Measurements from ENCODE around the gene C2CD4D.

The C2CD4D gene

DNA sequence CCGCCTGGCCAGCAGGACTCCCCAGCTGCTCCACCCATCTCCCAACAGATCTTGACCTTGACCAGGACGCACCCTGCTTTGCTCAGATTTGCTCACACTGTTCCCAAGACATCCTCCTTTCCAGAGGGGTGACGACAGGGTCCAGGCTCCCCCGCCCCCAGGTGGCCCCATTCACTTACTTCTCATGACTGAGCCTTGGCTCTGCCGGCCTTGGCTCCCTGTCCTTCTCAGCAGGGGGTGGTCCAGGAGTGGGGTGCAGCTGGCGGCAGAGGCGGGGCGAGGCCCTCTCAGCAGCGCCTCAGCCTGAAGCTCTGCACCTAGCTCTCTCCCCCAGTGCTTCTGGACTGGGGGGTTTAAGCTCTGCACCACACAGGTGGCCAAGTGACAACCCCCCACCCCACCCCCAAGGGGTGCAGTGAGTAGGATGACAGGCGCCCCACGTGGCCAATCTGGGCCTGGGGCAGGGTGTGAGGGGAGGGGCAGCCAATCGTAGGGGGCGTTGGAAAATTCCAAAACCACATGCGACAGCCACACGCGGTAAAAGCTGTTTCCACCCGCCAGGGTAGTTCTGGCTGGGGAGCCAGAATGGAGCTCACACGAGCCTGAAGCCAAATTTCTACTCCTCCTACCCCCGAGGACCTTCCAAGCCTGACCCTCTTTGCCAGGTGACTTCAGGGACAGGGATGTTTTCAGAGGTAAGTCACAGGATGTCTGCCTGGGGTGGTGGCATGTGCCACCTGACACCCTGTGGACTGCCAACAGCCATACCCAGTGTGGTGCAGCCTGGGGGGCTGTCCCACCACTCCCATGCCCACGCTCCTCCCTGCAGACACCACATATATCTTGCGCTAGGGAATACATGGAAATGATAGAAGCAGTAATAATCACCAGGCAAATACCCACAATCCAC is 13.6 kb downstream of the C2CD4D start:
- H3K9me3 ChIP-seq (ENCODE audit: control extremely low read depth in 1 of 5, control insufficient read depth in 4 of 5, insufficient read depth in 2 of 5, low read depth in 1 of 5, low read length in 4 of 5): no peaks in the 10 kb centered on the region
- no peaks in the 10 kb centered on the region for H3K36me3 ChIP-seq (ENCODE audit: control insufficient read depth in 4 of 4, insufficient read depth in 4 of 4, low read length in 3 of 4)
- WGBS (ENCODE audit: insufficient coverage): 79% methylated on average over 14 of the region's 21 CpGs
- H3K4me1 ChIP-seq (ENCODE audit: control extremely low read depth in 1 of 4, control insufficient read depth in 4 of 4, insufficient read depth in 4 of 4, low read length in 3 of 4): peaks cover 7 to 69% (median 55%) of the 10 kb centered on the region in 4 experiments
- ChIA-PET CTCF (interaction anchor here (1.0 to 1.3 kb wide), 2 partner anchors 91 to 106 kb away, joined by 3 to 4 read pairs; no protein-coding TSS in a partner anchor), POLR2A (no interaction called here)
- H3K4me3 ChIP-seq (ENCODE audit: control insufficient read depth in 1 of 7, extremely low read depth in 1 of 7, insufficient read depth in 4 of 7, low read depth in 2 of 7, low read length in 6 of 7): no peak overlapping the region
- DNase-seq: no peak
- H3K27me3 ChIP-seq (replicated peaks in 2 of 5; ENCODE audit: control insufficient read depth in 4 of 5, insufficient read depth in 5 of 5, low read length in 4 of 5): no peaks in the 10 kb centered on the region
- no peak overlapping the region for H3K27ac ChIP-seq (ENCODE audit: insufficient read depth in 1 of 2, low read depth in 1 of 2, low read length in 2 of 2, poor library complexity in 1 of 2, severe bottlenecking in 2 of 2)

DNA sequence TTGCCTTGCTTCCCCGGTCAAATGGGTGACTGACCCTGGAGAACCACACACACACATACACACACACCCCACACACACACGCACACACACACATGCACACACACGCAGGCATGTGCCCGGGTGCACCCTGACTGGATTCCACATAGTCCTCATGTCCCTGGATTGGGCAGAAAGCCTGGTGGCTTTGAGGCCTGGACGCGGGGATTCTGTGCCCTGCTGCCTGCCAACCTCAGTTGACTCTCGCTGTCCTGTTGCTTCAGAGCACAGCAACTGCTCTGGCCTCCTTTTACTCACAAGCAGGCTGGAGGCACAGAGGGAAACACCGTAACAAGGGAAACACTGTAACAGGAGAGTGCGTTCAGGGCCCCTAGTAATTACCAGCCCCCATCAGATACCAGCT is 14.4 kb downstream of the C2CD4D start:
- no peak for DNase-seq
- ChIA-PET CTCF (interaction anchor here (1.2 to 1.3 kb wide), 2 partner anchors 105 to 360 kb away, joined by 3 read pairs; no protein-coding TSS in a partner anchor), POLR2A (no interaction called here)
- Histone ChIP-seq H3K4me1 (ENCODE audit: control extremely low read depth in 1 of 4, control insufficient read depth in 4 of 4, insufficient read depth in 4 of 4, low read length in 3 of 4) (peaks cover 11 to 70% (median 59%) of the 10 kb centered on the region in 4 experiments), H3K9me3 (ENCODE audit: control extremely low read depth in 1 of 5, control insufficient read depth in 4 of 5, insufficient read depth in 2 of 5, low read depth in 1 of 5, low read length in 4 of 5) (no peaks in the 10 kb centered on the region), H3K36me3 (ENCODE audit: control insufficient read depth in 4 of 4, insufficient read depth in 4 of 4, low read length in 3 of 4) (no peaks in the 10 kb centered on the region), H3K27ac (ENCODE audit: insufficient read depth in 1 of 2, low read depth in 1 of 2, low read length in 2 of 2, poor library complexity in 1 of 2, severe bottlenecking in 2 of 2) (no peak overlapping the region), H3K27me3 (replicated peaks in 2 of 5; ENCODE audit: control insufficient read depth in 4 of 5, insufficient read depth in 5 of 5, low read length in 4 of 5) (no peaks in the 10 kb centered on the region), H3K4me3 (ENCODE audit: control insufficient read depth in 1 of 7, extremely low read depth in 1 of 7, insufficient read depth in 4 of 7, low read depth in 2 of 7, low read length in 6 of 7) (no peak overlapping the region)
- WGBS (ENCODE audit: insufficient coverage): 88% methylated on average over 9 of the region's 9 CpGs

DNA sequence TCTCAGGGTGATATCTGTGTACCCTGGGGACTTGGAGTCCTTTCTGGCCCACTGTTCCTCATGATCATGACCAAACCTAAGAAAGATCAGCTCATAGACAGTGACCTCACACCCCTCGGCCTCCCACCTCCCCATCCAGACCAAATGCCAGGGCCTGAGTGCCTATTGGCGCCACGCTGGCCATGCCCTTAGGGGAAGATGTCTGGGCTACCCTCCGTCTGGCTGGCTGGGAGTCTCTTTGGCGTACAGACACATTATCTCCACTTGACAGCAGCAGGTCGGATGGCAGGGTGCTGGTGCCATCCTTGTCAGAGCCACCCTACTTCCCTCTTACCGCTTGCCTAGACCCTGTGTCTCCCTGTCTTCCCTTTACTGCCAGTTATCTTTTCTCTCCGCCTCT is 16.4 kb downstream of the C2CD4D start:
- ChIA-PET POLR2A (no interaction called here), CTCF (interaction anchor here (1.2 to 2.6 kb wide), 2 partner anchors 13 to 18 kb away, joined by 3 to 16 read pairs; no protein-coding TSS in a partner anchor)
- H3K4me1 ChIP-seq (ENCODE audit: control extremely low read depth in 1 of 4, control insufficient read depth in 4 of 4, insufficient read depth in 4 of 4, low read length in 3 of 4): peaks cover 7 to 59% (median 44%) of the 10 kb centered on the region in 4 experiments

DNA sequence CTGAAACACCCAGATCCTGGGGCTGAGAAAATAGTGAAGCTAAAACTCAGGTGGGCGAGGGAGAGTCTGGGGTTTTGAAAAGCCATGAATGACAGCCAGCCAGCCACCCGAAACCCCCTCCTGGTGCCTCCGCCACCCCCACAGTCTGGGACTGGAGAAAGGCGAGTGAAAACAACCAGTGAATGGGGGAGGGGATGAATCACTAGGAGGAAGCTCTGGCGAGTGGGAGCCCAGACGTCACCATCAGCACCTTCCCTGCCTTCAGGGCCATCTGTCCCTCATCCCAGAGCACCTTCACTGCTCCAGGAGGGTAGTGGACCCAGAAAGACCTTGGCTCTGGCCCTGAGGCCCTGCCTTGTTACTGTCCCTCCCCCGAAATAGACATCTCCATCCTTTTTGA is 17.2 kb downstream of the C2CD4D start:
- ChIA-PET POLR2A (interaction anchor here (0.5 kb wide), 1 partner anchor 1773 kb away, joined by 3 read pairs; no protein-coding TSS in a partner anchor), CTCF (interaction anchor here (0.8 to 2.7 kb wide), 4 partner anchors 11 to 22 kb away, joined by 3 to 18 read pairs (median 10); partner anchors contain the start of gene RORC)
- H3K4me1 ChIP-seq (ENCODE audit: control extremely low read depth in 1 of 4, control insufficient read depth in 4 of 4, insufficient read depth in 4 of 4, low read length in 3 of 4): peaks cover 6 to 54% (median 42%) of the 10 kb centered on the region in 4 experiments
- no peak overlapping the region for H3K27ac ChIP-seq (ENCODE audit: insufficient read depth in 1 of 2, low read depth in 1 of 2, low read length in 2 of 2, poor library complexity in 1 of 2, severe bottlenecking in 2 of 2)
- no peaks in the 10 kb centered on the region for H3K27me3 ChIP-seq (replicated peaks in 2 of 5; ENCODE audit: control insufficient read depth in 4 of 5, insufficient read depth in 5 of 5, low read length in 4 of 5)
- H3K36me3 ChIP-seq (ENCODE audit: control insufficient read depth in 4 of 4, insufficient read depth in 4 of 4, low read length in 3 of 4): no peaks in the 10 kb centered on the region
- 50% methylated on average over 5 of the region's 7 CpGs for WGBS (ENCODE audit: insufficient coverage)
- H3K4me3 ChIP-seq (ENCODE audit: control insufficient read depth in 1 of 7, extremely low read depth in 1 of 7, insufficient read depth in 4 of 7, low read depth in 2 of 7, low read length in 6 of 7): no peak overlapping the region
- peak in 2 of 3 donors; percentile 46 to 54 for DNase-seq
- H3K9me3 ChIP-seq (ENCODE audit: control extremely low read depth in 1 of 5, control insufficient read depth in 4 of 5, insufficient read depth in 2 of 5, low read depth in 1 of 5, low read length in 4 of 5): no peaks in the 10 kb centered on the region

More for the DNA sequence above, 16.4 kb downstream of the C2CD4D start:
- no peak overlapping the region for H3K27ac ChIP-seq (ENCODE audit: insufficient read depth in 1 of 2, low read depth in 1 of 2, low read length in 2 of 2, poor library complexity in 1 of 2, severe bottlenecking in 2 of 2)
- no peaks in the 10 kb centered on the region for H3K36me3 ChIP-seq (ENCODE audit: control insufficient read depth in 4 of 4, insufficient read depth in 4 of 4, low read length in 3 of 4)
- 83% methylated on average over 7 of the region's 8 CpGs for WGBS (ENCODE audit: insufficient coverage)
- no peaks in the 10 kb centered on the region for H3K9me3 ChIP-seq (ENCODE audit: control extremely low read depth in 1 of 5, control insufficient read depth in 4 of 5, insufficient read depth in 2 of 5, low read depth in 1 of 5, low read length in 4 of 5)
- no peak overlapping the region for H3K4me3 ChIP-seq (ENCODE audit: control insufficient read depth in 1 of 7, extremely low read depth in 1 of 7, insufficient read depth in 4 of 7, low read depth in 2 of 7, low read length in 6 of 7)
- H3K27me3 ChIP-seq (replicated peaks in 2 of 5; ENCODE audit: control insufficient read depth in 4 of 5, insufficient read depth in 5 of 5, low read length in 4 of 5): no peaks in the 10 kb centered on the region
- DNase-seq: no peak

DNA sequence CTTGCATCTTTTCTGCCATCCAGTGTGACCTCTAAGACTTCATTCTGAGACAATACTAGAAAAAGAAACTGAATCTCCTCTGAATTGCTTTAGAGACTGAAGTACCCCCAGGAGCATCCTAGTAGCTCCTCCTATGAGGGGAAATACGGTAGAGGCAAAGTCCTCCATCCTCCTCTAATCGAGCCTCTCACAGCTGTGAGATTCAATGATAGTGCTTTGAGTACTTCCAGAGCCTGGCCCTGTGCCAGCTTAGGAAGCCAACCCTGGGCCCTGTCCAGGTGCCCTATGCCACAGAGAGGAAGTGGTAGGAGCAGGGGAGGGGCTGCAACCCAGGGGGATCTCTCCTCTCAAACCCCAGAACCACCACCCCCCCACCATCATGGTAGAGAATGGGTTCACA is 18.7 kb downstream of the C2CD4D start:
- ChIA-PET CTCF (interaction anchor here (1.1 to 2.7 kb wide), 5 partner anchors 9 to 54 kb away, joined by 3 to 18 read pairs (median 4); partner anchors contain the start of gene RORC), POLR2A (interaction anchor here (0.6 to 1.5 kb wide), 3 partner anchors 14 to 58 kb away, joined by 3 to 4 read pairs (median 4); partner anchors contain the start of gene MRPL9)
- H3K9me3 ChIP-seq (ENCODE audit: control extremely low read depth in 1 of 5, control insufficient read depth in 4 of 5, insufficient read depth in 2 of 5, low read depth in 1 of 5, low read length in 4 of 5): no peaks in the 10 kb centered on the region
- DNase-seq: peak; percentile 46 to 80 (median 78)
- H3K4me1 ChIP-seq (ENCODE audit: control extremely low read depth in 1 of 4, control insufficient read depth in 4 of 4, insufficient read depth in 4 of 4, low read length in 3 of 4): peaks cover 6 to 58% (median 46%) of the 10 kb centered on the region in 4 experiments
- H3K27ac ChIP-seq (ENCODE audit: insufficient read depth in 1 of 2, low read depth in 1 of 2, low read length in 2 of 2, poor library complexity in 1 of 2, severe bottlenecking in 2 of 2): no peak overlapping the region
- no peaks in the 10 kb centered on the region for H3K36me3 ChIP-seq (ENCODE audit: control insufficient read depth in 4 of 4, insufficient read depth in 4 of 4, low read length in 3 of 4)
- 0% methylated on average over 2 of the region's 2 CpGs for WGBS (ENCODE audit: insufficient coverage)
- H3K4me3 ChIP-seq (ENCODE audit: control insufficient read depth in 1 of 7, extremely low read depth in 1 of 7, insufficient read depth in 4 of 7, low read depth in 2 of 7, low read length in 6 of 7): peak overlapping the region in 1 of 7 experiments; percentile 12
- no peaks in the 10 kb centered on the region for H3K27me3 ChIP-seq (replicated peaks in 2 of 5; ENCODE audit: control insufficient read depth in 4 of 5, insufficient read depth in 5 of 5, low read length in 4 of 5)

DNA sequence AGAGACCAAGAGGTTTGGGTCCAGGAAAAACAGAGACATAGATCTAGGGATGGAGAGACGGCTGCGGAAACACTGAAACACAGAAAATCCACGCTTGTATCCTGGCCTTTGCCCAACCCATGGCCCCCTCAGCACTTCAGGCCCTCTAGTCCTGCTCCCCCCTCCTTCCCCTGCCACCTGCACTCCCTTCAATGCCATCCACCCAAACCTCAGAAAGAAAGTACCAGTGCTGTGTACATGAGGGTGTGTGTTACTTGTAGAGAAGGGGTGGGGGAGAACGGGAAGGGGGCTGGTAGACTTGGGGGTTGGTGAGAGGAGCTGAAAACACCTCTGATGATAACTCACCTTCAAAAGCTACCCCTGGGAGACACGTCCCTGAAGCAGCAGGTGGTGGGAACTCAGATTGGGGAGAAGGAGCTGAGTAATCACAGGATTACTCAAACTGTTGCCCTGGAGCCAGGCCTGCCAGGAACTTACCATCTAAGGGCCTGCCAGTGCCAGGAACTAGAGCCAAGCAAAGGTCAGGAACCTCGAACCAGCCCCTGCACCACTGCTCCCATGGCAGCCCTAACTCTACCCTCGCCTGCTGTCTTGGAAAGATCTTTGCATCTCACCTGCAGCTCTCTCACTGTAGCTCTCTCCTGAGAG is 19.5 kb downstream of the C2CD4D start:
- no peak overlapping the region for H3K4me3 ChIP-seq (ENCODE audit: control insufficient read depth in 1 of 7, extremely low read depth in 1 of 7, insufficient read depth in 4 of 7, low read depth in 2 of 7, low read length in 6 of 7)
- H3K36me3 ChIP-seq (ENCODE audit: control insufficient read depth in 4 of 4, insufficient read depth in 4 of 4, low read length in 3 of 4): no peaks in the 10 kb centered on the region
- ChIA-PET CTCF (interaction anchor here (1.1 to 2.7 kb wide), 5 partner anchors 8 to 54 kb away, joined by 3 to 18 read pairs (median 4); partner anchors contain the start of gene RORC), POLR2A (interaction anchor here (1.5 kb wide), 1 partner anchor 13 kb away, joined by 4 read pairs; no protein-coding TSS in a partner anchor)
- peaks cover 8 to 59% (median 51%) of the 10 kb centered on the region in 4 experiments for H3K4me1 ChIP-seq (ENCODE audit: control extremely low read depth in 1 of 4, control insufficient read depth in 4 of 4, insufficient read depth in 4 of 4, low read length in 3 of 4)
- 88% methylated on average over 4 of the region's 7 CpGs for WGBS (ENCODE audit: insufficient coverage)
- H3K27me3 ChIP-seq (replicated peaks in 2 of 5; ENCODE audit: control insufficient read depth in 4 of 5, insufficient read depth in 5 of 5, low read length in 4 of 5): no peaks in the 10 kb centered on the region
- no peaks in the 10 kb centered on the region for H3K9me3 ChIP-seq (ENCODE audit: control extremely low read depth in 1 of 5, control insufficient read depth in 4 of 5, insufficient read depth in 2 of 5, low read depth in 1 of 5, low read length in 4 of 5)
- no peak overlapping the region for H3K27ac ChIP-seq (ENCODE audit: insufficient read depth in 1 of 2, low read depth in 1 of 2, low read length in 2 of 2, poor library complexity in 1 of 2, severe bottlenecking in 2 of 2)
- no peak for DNase-seq

Data from common myeloid progenitor, CD34-positive (primary cell).